ENCODE data around the gene ITPR1. TPM values are rescaled to one million over a fixed set of nuclear protein-coding genes. Genes with fewer than 3 reads are reported as not detected.

The ITPR1 gene
- total and polyA plus RNA-seq, 2 of the 4 experiments (the other 2 are of a cell fraction), result 1.8 to 5.7 TPM

DNA sequence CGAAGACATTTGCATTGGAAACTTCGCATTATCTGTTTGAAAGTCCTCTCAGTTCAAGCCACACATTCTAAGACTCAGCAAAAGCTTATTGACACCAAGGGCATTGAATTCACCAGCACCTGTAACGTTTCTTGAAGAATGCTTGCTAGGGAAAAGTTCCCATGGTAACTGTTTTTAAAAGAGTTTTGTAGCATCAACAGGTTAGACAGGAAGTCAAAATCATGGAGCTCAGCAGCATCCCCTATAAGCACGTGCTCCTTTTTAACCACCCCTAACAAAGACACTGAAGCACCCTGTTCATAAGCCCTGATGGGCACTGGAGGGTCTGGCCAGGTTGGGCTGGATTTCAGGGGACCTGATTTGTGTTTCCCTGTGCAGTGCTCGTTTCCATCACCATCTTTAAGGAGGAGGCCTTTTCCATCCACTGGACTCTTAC, 256.4 kb downstream of the ITPR1 start:
- no peak overlapping the region for H3K27ac ChIP-seq (ENCODE audit: insufficient read depth, low read length)
- TF ChIP-seq CHD1 (IDR thresholded peaks at IDR 0.05; ENCODE audit: low read depth, low read length) (no peak), RAD21 (IDR thresholded peaks at IDR 0.05; ENCODE audit: low read length) (no peak), CEBPB (IDR thresholded peaks at IDR 0.05; ENCODE audit: low read depth, low read length) (no peak), FOS (IDR thresholded peaks at IDR 0.05; ENCODE audit: low read depth, low read length) (no peak), RFX5 (IDR thresholded peaks at IDR 0.05; ENCODE audit: low read depth, low read length) (no peak), MAZ (IDR thresholded peaks at IDR 0.05; ENCODE audit: borderline replicate concordance, low read depth, low read length) (no peak), POLR2A (IDR thresholded peaks at IDR 0.05; ENCODE audit: low read depth, low read length) (no peak)
- TF ChIP-seq, protein P1, sequence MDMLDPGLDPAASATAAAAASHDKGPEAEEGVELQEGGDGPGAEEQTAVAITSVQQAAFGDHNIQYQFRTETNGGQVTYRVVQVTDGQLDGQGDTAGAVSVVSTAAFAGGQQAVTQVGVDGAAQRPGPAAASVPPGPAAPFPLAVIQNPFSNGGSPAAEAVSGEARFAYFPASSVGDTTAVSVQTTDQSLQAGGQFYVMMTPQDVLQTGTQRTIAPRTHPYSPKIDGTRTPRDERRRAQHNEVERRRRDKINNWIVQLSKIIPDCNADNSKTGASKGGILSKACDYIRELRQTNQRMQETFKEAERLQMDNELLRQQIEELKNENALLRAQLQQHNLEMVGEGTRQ (IDR thresholded peaks at IDR 0.05; ENCODE audit: low read depth, low read length), result no peak
- TF ChIP-seq, protein P2, sequence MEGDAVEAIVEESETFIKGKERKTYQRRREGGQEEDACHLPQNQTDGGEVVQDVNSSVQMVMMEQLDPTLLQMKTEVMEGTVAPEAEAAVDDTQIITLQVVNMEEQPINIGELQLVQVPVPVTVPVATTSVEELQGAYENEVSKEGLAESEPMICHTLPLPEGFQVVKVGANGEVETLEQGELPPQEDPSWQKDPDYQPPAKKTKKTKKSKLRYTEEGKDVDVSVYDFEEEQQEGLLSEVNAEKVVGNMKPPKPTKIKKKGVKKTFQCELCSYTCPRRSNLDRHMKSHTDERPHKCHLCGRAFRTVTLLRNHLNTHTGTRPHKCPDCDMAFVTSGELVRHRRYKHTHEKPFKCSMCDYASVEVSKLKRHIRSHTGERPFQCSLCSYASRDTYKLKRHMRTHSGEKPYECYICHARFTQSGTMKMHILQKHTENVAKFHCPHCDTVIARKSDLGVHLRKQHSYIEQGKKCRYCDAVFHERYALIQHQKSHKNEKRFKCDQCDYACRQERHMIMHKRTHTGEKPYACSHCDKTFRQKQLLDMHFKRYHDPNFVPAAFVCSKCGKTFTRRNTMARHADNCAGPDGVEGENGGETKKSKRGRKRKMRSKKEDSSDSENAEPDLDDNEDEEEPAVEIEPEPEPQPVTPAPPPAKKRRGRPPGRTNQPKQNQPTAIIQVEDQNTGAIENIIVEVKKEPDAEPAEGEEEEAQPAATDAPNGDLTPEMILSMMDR (conservative IDR thresholded peaks at IDR 0.05; ENCODE audit: low read depth, low read length), result no peak
- no peak overlapping the region for H3K23ac ChIP-seq (ENCODE audit: low read depth, low read length)
- no peak for ATAC-seq (ENCODE audit: low read depth)
- peaks cover 26% of the 10 kb centered on the region for H3K27me3 ChIP-seq (ENCODE audit: control insufficient read depth, insufficient read depth, low read length)
- H3K36me3 ChIP-seq (ENCODE audit: control insufficient read depth, insufficient read depth, low read length), result no peaks in the 10 kb centered on the region
- in situ Hi-C loops (cut with MboI; ENCODE audit: low sequenced_read_pairs), result no loop called here
- no peak overlapping the region for H3K4me3 ChIP-seq (ENCODE audit: insufficient read depth, low read depth, low read length)
- intact Hi-C loops (cut with micrococcal nuclease), result no loop called here
- H3K56ac ChIP-seq (ENCODE audit: extremely low read depth, insufficient read depth, low read length), result no peak overlapping the region
- H3K79me1 ChIP-seq (ENCODE audit: low read depth in 1 of 2, low read length in 2 of 2), result no peaks in the 10 kb centered on the region
- H2AK9ac ChIP-seq (replicated peaks; ENCODE audit: low read depth, low read length, poor library complexity), result no peak overlapping the region
- no peak overlapping the region for H2BK5ac ChIP-seq (ENCODE audit: low read depth, low read length, poor library complexity, severe bottlenecking)
- no peak overlapping the region for H4K8ac ChIP-seq (ENCODE audit: low read depth in 2 of 2, low read length in 2 of 2)
- H2AFZ ChIP-seq (replicated peaks; ENCODE audit: low read length, poor library complexity), result no peak overlapping the region
- H3K4me2 ChIP-seq (ENCODE audit: low read depth, low read length), result no peak overlapping the region
- H3K18ac ChIP-seq (ENCODE audit: low read depth, low read length), result no peak overlapping the region
- no peaks in the 10 kb centered on the region for H3K9me1 ChIP-seq (ENCODE audit: insufficient read depth, low read length)
- no TSS peak for BruUV-seq (replicated peaks)
- H4K91ac ChIP-seq (ENCODE audit: insufficient read depth, low read depth, low read length), result no peak overlapping the region
- no peak overlapping the region for H2BK20ac ChIP-seq (ENCODE audit: low read depth, low read length)
- no peak for DNase-seq
- H3K14ac ChIP-seq (replicated peaks; ENCODE audit: low read depth, low read length), result no peak overlapping the region
- H2BK15ac ChIP-seq (ENCODE audit: low read depth, low read length), result no peak overlapping the region
- no peak overlapping the region for H3K9ac ChIP-seq (ENCODE audit: low read depth, low read length)
- H2BK120ac ChIP-seq (ENCODE audit: low read depth, low read length), result no peak overlapping the region
- H4K20me1 ChIP-seq (ENCODE audit: insufficient read depth, low read length), result no peaks in the 10 kb centered on the region
- no peak overlapping the region for H2AK5ac ChIP-seq (ENCODE audit: low read depth, low read length)
- 100% methylated on average over 1 of the region's 5 CpGs; no CpG with 5 or more reads in 1 of the 2 experiments for WGBS, 2 experiments (ENCODE audit: extremely low coverage in 2 of 2, insufficient read length in 1 of 2)
- no peaks in the 10 kb centered on the region; the same call in 1 of the 2 replicates for H3K9me3 ChIP-seq (ENCODE audit: control insufficient read depth, insufficient read depth, low read length)
- POLR2A ChIA-PET (ENCODE audit: unreplicated experiment), result no interaction called here
- no peak overlapping the region for H3K4ac ChIP-seq (ENCODE audit: low read depth, low read length)
- H3K4me1 ChIP-seq (ENCODE audit: control insufficient read depth, insufficient read depth, low read length), result peaks cover 16% of the 10 kb centered on the region
- H4K5ac ChIP-seq (ENCODE audit: low read depth, low read length), result no peak overlapping the region
- dilution Hi-C loops (cut with HindIII; ENCODE audit: low sequenced_read_pairs, unreplicated experiment), result no loop called here
- CTCF ChIA-PET, result no interaction called here
